ENCODE results near the gene FAM174C.

The FAM174C gene

DNA sequence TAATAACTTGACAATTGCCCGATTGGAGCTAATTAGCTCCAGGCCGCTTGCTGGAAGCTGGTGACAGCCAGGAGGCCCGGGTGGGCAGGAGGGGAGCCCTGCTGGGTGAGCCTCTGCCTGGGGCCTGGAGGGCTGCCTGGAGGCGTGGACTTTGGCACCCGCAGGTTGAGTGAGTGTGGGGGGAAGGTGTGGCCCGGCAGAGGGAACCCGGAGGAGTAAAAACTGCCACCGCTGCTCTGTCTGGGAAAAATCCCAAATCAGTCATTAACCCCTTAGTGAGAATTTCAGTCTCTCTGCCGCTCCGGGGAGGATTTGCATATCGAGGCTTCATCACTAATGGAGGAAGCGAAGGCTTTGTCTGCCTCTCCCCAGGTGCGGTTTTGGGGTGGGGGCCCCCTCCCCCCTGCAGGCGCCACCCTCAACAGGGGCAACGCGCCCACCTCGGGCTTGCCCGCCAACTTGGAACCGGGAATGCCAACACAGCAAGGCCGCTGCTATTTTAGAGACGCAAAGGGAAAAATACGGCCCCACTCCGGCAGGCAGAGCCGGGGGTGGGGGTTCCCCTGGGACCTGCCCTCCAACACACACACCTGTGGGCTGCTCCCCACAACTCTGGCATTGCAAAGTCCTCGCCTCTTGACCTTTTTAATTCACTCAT lies 16.6 kb downstream of the FAM174C start:
- TF ChIP-seq, protein P1, sequence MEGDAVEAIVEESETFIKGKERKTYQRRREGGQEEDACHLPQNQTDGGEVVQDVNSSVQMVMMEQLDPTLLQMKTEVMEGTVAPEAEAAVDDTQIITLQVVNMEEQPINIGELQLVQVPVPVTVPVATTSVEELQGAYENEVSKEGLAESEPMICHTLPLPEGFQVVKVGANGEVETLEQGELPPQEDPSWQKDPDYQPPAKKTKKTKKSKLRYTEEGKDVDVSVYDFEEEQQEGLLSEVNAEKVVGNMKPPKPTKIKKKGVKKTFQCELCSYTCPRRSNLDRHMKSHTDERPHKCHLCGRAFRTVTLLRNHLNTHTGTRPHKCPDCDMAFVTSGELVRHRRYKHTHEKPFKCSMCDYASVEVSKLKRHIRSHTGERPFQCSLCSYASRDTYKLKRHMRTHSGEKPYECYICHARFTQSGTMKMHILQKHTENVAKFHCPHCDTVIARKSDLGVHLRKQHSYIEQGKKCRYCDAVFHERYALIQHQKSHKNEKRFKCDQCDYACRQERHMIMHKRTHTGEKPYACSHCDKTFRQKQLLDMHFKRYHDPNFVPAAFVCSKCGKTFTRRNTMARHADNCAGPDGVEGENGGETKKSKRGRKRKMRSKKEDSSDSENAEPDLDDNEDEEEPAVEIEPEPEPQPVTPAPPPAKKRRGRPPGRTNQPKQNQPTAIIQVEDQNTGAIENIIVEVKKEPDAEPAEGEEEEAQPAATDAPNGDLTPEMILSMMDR (IDR thresholded peaks at IDR 0.05), result no peak
- Histone ChIP-seq H3K4me3 (no peak overlapping the region), H3K27ac (no peak overlapping the region)
- no peak for DNase-seq (ENCODE audit: low spot score)

DNA sequence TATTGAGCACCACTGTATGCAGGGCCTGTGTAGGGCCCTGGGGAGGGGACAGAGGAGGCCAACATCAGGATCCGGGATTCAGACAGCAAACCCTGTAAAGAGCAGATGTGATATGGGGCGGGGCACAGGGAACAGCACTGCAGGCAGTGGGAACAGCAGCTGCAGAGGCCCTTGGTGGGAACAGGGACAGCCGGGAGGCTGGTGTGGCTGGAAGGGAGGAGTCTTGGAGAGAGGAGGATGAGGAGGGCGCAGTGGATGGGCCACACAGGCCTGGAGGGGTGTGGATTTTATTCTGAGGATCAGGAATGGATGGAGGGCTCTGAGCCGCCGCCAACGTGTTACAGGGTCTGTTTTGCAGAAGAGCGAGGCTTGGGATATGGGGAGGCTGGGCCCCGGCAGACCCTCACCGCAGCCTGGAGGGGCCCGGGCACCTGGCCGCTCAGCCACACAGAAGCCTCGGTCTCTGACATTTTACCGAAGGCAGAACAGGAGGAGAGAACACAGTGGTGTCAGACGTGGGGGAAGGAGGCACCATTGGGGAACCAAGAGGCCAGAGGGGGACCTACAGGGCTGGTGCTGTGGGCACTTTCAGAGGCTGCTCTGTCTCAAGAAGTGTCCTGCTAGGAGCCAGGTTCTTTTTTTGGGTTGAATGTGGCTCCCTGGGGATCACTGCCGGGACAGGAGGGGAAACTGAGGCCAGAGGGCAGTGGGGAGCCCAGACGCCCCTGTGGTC lies 17.3 kb downstream of the FAM174C start:
- no peak overlapping the region for H3K27ac ChIP-seq
- no peak overlapping the region for H3K4me3 ChIP-seq
- DNase-seq (ENCODE audit: low spot score), result no peak
- TF ChIP-seq, protein P1 (IDR thresholded peaks at IDR 0.05), result no peak

DNA sequence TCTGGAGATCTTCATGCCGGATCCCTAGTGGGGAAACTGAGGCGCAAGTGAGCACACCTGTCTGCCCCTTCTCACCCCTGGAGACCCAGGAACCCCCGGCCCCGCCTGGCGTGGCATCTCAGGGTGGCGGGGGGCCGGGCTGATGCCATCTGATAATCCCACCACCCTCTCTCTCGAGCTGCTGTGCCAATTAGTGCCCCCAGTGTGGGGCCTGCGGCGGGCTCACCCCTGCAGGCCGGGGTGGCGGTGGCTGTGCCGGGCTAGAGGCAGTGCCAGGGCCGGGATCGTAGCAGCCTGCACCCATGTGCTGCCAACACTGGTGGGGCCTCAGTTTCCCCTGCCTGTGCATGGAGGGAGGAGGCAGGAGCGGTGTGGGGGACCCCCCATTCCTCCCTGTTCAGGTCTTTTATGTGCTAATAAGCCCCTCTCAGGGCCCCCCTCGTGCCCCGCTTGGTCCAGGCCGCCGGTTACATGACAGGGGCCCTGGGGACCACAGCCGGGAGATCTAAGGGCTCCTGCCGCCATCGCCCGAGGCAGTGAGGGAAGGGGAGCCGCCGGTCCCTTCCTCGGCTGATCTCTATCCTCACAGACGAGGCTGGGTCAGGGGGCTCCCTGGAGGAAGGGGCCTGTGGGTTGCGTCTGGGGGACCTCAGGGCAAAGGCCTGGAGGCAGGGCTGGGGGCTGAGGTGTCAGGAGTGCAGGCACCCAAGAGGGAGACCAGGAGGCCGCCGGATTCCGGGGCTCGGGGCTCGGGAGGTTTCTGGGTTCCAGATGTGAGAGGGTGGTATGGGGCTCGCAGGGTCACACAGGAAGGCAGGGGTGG lies 18.7 kb downstream of the FAM174C start:
- no peak overlapping the region for H3K4me3 ChIP-seq
- DNase-seq (ENCODE audit: low spot score), result no peak
- TF ChIP-seq, protein P1 (IDR thresholded peaks at IDR 0.05), result no peak
- H3K27ac ChIP-seq, result no peak overlapping the region

DNA sequence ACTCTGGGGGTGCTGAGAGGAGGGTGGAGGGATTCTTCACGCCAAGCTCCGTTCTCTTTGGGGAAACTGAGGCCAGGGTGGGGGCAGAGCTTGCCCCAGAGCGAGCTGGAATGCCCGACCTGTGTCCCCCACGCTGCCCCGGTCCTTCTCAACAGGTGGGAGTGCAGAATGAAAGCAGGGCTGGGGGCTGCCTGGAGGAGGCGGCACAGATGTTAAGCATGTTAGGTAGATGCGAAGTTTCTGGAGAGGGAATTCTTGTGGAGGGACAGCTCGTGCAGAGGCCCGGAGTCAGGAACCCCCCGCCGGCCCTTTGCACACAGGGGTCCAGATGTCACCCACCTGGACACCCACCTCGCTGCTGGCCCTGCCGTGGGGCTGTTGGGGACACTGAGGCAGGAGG lies 19.4 kb downstream of the FAM174C start:
- no peak overlapping the region for H3K4me3 ChIP-seq
- no peak overlapping the region for H3K27ac ChIP-seq
- no peak for DNase-seq (ENCODE audit: low spot score)
- TF ChIP-seq, protein P1 (IDR thresholded peaks at IDR 0.05), result no peak

DNA sequence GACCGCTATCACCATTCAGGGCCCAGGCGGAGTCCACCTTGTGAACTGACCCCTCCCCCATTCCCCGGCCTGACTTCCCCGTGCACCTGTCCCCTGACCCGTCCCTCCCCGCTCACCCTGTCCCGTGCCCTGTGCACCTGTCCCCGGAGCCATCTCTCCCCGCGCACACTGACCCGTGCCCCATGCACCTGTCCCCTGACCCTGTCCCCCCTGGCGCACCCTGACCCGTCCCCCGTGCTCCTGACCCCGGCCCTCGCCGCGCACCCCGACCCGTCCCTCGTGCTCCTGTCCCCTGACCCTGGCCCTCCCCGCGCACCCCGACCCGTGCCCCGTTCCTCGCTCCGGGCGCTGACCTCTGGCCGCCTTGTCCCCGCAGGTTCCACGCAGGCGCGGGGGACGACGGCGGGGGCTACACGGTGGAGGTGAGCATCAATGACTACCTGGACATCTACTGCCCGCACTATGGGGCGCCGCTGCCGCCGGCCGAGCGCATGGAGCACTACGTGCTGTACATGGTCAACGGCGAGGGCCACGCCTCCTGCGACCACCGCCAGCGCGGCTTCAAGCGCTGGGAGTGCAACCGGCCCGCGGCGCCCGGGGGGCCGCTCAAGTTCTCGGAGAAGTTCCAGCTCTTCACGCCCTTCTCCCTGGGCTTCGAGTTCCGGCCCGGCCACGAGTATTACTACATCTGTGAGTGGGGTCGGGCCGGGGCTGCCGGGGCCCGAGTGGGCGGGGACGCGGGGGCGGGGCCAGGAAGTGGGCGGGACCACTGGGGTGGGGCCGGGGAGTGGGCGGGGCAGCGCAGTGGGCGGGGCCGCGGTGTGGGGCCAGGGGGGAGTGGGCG lies 20.1 kb downstream of the FAM174C start:
- H3K4me3 ChIP-seq, result peak overlapping the region; percentile 26
- TF ChIP-seq, protein P1 (IDR thresholded peaks at IDR 0.05), result no peak
- no peak for DNase-seq (ENCODE audit: low spot score)
- no peak overlapping the region for H3K27ac ChIP-seq

DNA sequence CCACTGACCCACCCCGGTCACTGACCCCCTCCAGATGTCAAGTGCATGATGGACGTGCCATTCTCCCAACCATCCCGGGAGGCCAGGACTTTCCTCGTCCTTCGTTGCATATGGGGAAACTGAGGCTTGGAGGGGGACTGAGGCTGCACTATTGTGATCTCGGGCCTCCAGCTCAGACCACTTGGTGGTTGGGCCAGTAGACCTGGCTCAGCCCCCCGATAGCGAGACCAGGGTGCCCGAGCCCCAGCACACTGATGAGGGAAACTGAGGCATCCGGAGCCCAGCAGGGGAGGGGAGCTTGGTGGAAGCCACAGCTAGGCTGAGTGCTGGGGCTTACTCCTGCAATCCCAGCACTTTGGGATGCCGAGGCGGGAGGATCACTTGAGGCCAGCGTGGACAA lies 20.7 kb downstream of the FAM174C start:
- H3K27ac ChIP-seq, result no peak overlapping the region
- TF ChIP-seq, protein P1 (IDR thresholded peaks at IDR 0.05), result no peak
- no peak for DNase-seq (ENCODE audit: low spot score)
- H3K4me3 ChIP-seq, result peak overlapping the region; percentile 26
